GM12878 (cell line): ENCODE measurements around the gene KRTAP5-8. TPM values are rescaled to one million over a fixed set of nuclear protein-coding genes. Genes with fewer than 3 reads are reported as not detected.

Source experiments
- ATAC-seq: fragments of 200-7000 bp; cut with Tn5 transposase; 3 replicates; pipeline ENCODE4 v1.9.1; 2020; ENCODE audit warnings: mild to moderate bottlenecking, moderate library complexity
- BruUV-seq: library from RNA; stranded (reverse); fragments of 400-500 nt; replicated peaks from 2 replicates; lab custom pipeline; 2021; lab: Mats Ljungman, UMichigan
- CTCF ChIA-PET: fragments of 300-600 bp; sonication (Branson Sonifier 250); formaldehyde crosslinking; extraction: SDS; loops from one replicate; lab custom pipeline; 2021; ENCODE audit warnings: inconsistent platforms; lab: Yijun Ruan, JAX
- POLR2A ChIA-PET: fragments of 350-600 bp; formaldehyde crosslinking; extraction: SDS; loops from one replicate; lab custom pipeline; 2021; ENCODE audit warnings: inconsistent platforms; lab: Charles Lee
- RAD21 ChIA-PET: fragments of 300-600 bp; sonication (Branson Sonifier 250); formaldehyde crosslinking; loops from one replicate; lab custom pipeline; 2023; ENCODE audit warnings: antibody characterized with exemption; ENCODE audit not compliant: unreplicated experiment; lab: Charles Lee
- SMC1A ChIA-PET: fragments of 300-600 bp; sonication (Branson Sonifier 250); formaldehyde crosslinking; loops from one replicate; lab custom pipeline; 2023; ENCODE audit not compliant: unreplicated experiment, uncharacterized antibody; lab: Charles Lee
- DNase-seq: peaks from one replicate; pipeline ENCODE4 v3.0.0-alpha.2; 2011; ENCODE audit warnings: low read depth, low spot score
- FAIRE-seq: peaks from 3 replicates; lab custom pipeline; 2011; peaks lifted over from hg19 to GRCh38; lab: Jason Lieb, UNC
- H2AFZ ChIP-seq: 2 replicates; pipeline ENCODE4 v1.6.0; 2011; ENCODE audit warnings: low read depth, low read length, control low read depth; ENCODE audit not compliant: control insufficient read depth
- H3K27ac ChIP-seq: 2 replicates; pipeline ENCODE4 v1.5.1; 2011; ENCODE audit warnings: control low read depth; ENCODE audit not compliant: control insufficient read depth, insufficient read depth
- H3K27me3 ChIP-seq, 2 experiments: replicated peaks in 1 of 2; 2 replicates each; pipeline versions ENCODE4 v1.6.0 to v1.6.1; 2011; ENCODE audit warnings: low read length in 1 of 2; ENCODE audit not compliant: control insufficient read depth in 2 of 2, insufficient read depth in 2 of 2
- H3K36me3 ChIP-seq, 2 experiments: 2 replicates each; pipeline ENCODE4 v1.5.1; 2011; ENCODE audit warnings: low read length in 1 of 2; ENCODE audit not compliant: control insufficient read depth in 2 of 2, insufficient read depth in 2 of 2
- H3K4me1 ChIP-seq: 2 replicates; pipeline ENCODE4 v1.6.1; 2011; ENCODE audit warnings: mild to moderate bottlenecking, low read length, moderate library complexity, mixed read lengths; ENCODE audit not compliant: control insufficient read depth, insufficient read depth
- H3K4me2 ChIP-seq: 2 replicates; pipeline ENCODE4 v1.6.0; 2011; ENCODE audit warnings: control low read depth; ENCODE audit not compliant: control insufficient read depth, insufficient read depth
- H3K4me3 ChIP-seq: fragments of 200-600 bp; sonication (generic); 2 replicates; pipeline ENCODE4 v1.5.1; 2016
- H3K79me2 ChIP-seq: 2 replicates; pipeline ENCODE4 v1.6.0; 2011; ENCODE audit warnings: low read length; ENCODE audit not compliant: control insufficient read depth, insufficient read depth
- H3K9ac ChIP-seq: 2 replicates; pipeline ENCODE4 v1.8.0; 2011; ENCODE audit warnings: low read length, control low read depth, mixed read lengths; ENCODE audit not compliant: control insufficient read depth, insufficient read depth
- H3K9me3 ChIP-seq: replicated peaks from 3 replicates; pipeline ENCODE4 v1.5.1; 2011; ENCODE audit warnings: mild to moderate bottlenecking, low read length; ENCODE audit not compliant: control insufficient read depth, insufficient read depth
- H4K20me1 ChIP-seq: 2 replicates; pipeline ENCODE4 v1.6.0; 2011; ENCODE audit not compliant: control insufficient read depth, insufficient read depth
- EP300 ChIP-seq, 2 experiments: fragments of 150-350 bp in 1 of 2; IDR thresholded peaks; 2 replicates each; pipeline ENCODE4 v1.6.1; 2011 to 2012; ENCODE audit warnings: low read depth in 2 of 2, low read length in 2 of 2, borderline replicate concordance in 1 of 2, improper control_type of control experiment in 1 of 2, inconsistent platforms in 1 of 2; ENCODE audit not compliant: control insufficient read depth in 1 of 2
- FOXM1 ChIP-seq: IDR thresholded peaks from 2 replicates; pipeline ENCODE4 v1.6.1; 2012; ENCODE audit warnings: low read depth, mild to moderate bottlenecking, inconsistent platforms, low read length, moderate library complexity
- IKZF1 ChIP-seq: fragments of 450-650 bp; conservative IDR thresholded peaks from 2 replicates; pipeline ENCODE4 v1.6.1; 2017; ENCODE audit warnings: antibody characterized with exemption, mild to moderate bottlenecking
- MYB ChIP-seq: fragments of 150-350 bp; IDR thresholded peaks from 2 replicates; pipeline ENCODE4 v1.6.1; 2014; ENCODE audit warnings: mild to moderate bottlenecking, low read depth, low read length, borderline replicate concordance
- POU2F2 ChIP-seq: IDR thresholded peaks from 3 replicates; pipeline ENCODE4 v1.6.1; 2011; ENCODE audit warnings: low read depth, mild to moderate bottlenecking, low read length, borderline replicate concordance
- RAD21 ChIP-seq: IDR thresholded peaks from 2 replicates; pipeline ENCODE4 v1.6.1; 2011; ENCODE audit warnings: mild to moderate bottlenecking, low read depth, low read length, moderate library complexity; ENCODE audit not compliant: insufficient read depth
- RUNX3 ChIP-seq: IDR thresholded peaks from 2 replicates; pipeline ENCODE4 v1.6.1; 2012; ENCODE audit warnings: low read length, inconsistent platforms
- SMC3 ChIP-seq: IDR thresholded peaks from 2 replicates; pipeline ENCODE4 v1.6.1; 2011; ENCODE audit warnings: low read length, improper control_type of control experiment, borderline replicate concordance
- SREBF2 ChIP-seq: IDR thresholded peaks from 2 replicates; pipeline ENCODE4 v1.6.1; 2012; ENCODE audit warnings: mild to moderate bottlenecking, low read length
- YY1 ChIP-seq: IDR thresholded peaks from 2 replicates; pipeline ENCODE4 v1.6.1; 2011; ENCODE audit warnings: low read depth, mild to moderate bottlenecking, low read length
- ZBED1 ChIP-seq: IDR thresholded peaks from 2 replicates; pipeline ENCODE4 v1.6.1; 2016; ENCODE audit warnings: borderline replicate concordance
- ZNF217 ChIP-seq: fragments of 450-650 bp; IDR thresholded peaks from 2 replicates; pipeline ENCODE4 v1.6.1; 2017; ENCODE audit warnings: antibody characterized with exemption, mild to moderate bottlenecking
- WGBS: methylation state at CpG from one replicate; pipeline ENCODE4 v1.1.6; 2016; ENCODE audit warnings: low lambda C conversion rate; ENCODE audit not compliant: insufficient replicate concordance, insufficient coverage; ENCODE audit errors: missing lambda C conversion rate; 5-methylcytosine and 5-hydroxymethylcytosine counted together
- in situ Hi-C: fragments of 300-500 bp; cut with MboI; formaldehyde crosslinking; loops from 9 replicates; pipeline ENCODE4 v1.14.3; 2018; ENCODE audit warnings: mixed read lengths
- intact Hi-C: fragments of 100-400 bp; cut with micrococcal nuclease; formaldehyde crosslinking; loops from one replicate; pipeline ENCODE4 v1.14.2; 2022; ENCODE audit not compliant: unreplicated experiment
- polyA plus RNA-seq, 11 experiments: library from polyadenylated mRNA; depleted of rRNA in 4 of 11; unstranded in 6 of 11; stranded (reverse) in 5 of 11; fragments of >200 nt; fragmentation: Nextera tagmentation in 4 of 11; fragmentation: Illumina TruSeq in 1 of 11; extraction: Ambion mirVana in 4 of 11; extraction: Trizol in 1 of 11; gene quantifications; 1 replicate in 1 of 11; 2 replicates in 10 of 11; pipeline versions ENCODE4 v1.2.1 to v1.2.3, GENCODE V29; 2011 to 2016; ENCODE audit warnings: inconsistent platforms in 2 of 11, missing spikeins in 2 of 11, low read depth in 1 of 11
- total RNA-seq, 4 experiments: library from RNA; depleted of rRNA in 3 of 4; stranded (reverse); fragments of >200 nt in 3 of 4; fragmentation: Illumina TruSeq in 1 of 4; extraction: Trizol in 1 of 4; gene quantifications; 2 replicates each; pipeline versions ENCODE4 v1.2.1 to v1.2.3, GENCODE V29; 2013 to 2021
- TF ChIP-seq, protein P1 (sequence below): IDR thresholded peaks from 2 replicates; pipeline ENCODE4 v1.6.1; 2012; ENCODE audit warnings: low read depth, low read length, improper control_type of control experiment
- TF ChIP-seq, protein P2 (sequence below): fragments of 450-650 bp; IDR thresholded peaks from 2 replicates; pipeline ENCODE4 v1.6.1; 2016; ENCODE audit warnings: mild to moderate bottlenecking, moderate library complexity, borderline replicate concordance
- TF ChIP-seq, protein P3 (sequence below), 3 experiments: IDR thresholded peaks in 2 of 3; conservative IDR thresholded peaks in 1 of 3; 2 replicates each; pipeline ENCODE4 v1.5.1; 2011; ENCODE audit warnings: low read depth in 3 of 3, low read length in 3 of 3, mild to moderate bottlenecking in 3 of 3, control low read depth in 2 of 3, moderate library complexity in 2 of 3, inconsistent platforms in 1 of 3, mixed read lengths in 1 of 3; ENCODE audit not compliant: control insufficient read depth in 2 of 3, insufficient read depth in 1 of 3; ENCODE audit errors: extremely low read depth in 1 of 3

The KRTAP5-8 gene
- total and polyA plus RNA-seq, 10 of the 15 experiments (the other 5 are each of a cell fraction or from before 2014, with no cell fraction given), result 0.07 to 0.36 (median 0.13) TPM; not detected in 6

DNA sequence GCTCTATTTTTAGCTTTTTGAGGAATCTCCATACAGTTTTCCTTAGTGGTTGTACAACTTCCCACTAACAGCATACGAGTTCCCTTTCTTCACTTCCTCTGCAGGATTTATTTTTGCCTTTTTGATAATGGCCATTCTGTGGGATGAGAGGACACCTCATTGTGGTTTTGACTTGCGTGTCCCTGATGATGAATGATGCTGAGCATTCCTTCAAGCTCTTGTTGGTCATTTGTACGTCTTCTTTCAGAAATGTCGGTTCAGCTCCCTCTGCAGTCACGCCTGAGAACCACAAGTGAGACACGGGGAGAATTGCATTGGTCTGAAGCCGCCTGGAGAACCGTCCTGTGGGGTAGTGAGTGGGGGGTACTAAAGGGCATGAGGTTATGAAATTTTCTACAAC lies 25.6 kb downstream of the KRTAP5-8 start:
- in situ Hi-C loops, result no loop called here
- WGBS, result 0% methylated on average over 8 of the region's 8 CpGs
- intact Hi-C loops, result loop anchor here (10.0 kb wide), 1 partner anchor 139 kb away; no protein-coding TSS in a partner anchor
- Histone ChIP-seq H3K4me1 (no peaks in the 10 kb centered on the region), H3K4me2 (no peak overlapping the region), H2AFZ (no peak overlapping the region), H3K79me2 (no peaks in the 10 kb centered on the region), H4K20me1 (no peaks in the 10 kb centered on the region), H3K27me3 (no peaks in the 10 kb centered on the region), H3K36me3 (no peaks in the 10 kb centered on the region), H3K4me3 (no peak overlapping the region), H3K9me3 (no peaks in the 10 kb centered on the region), H3K9ac (no peak overlapping the region), H3K27ac (no peak overlapping the region)
- SMC1A ChIA-PET, result interaction anchor here (0.8 to 1.5 kb wide), 6 partner anchors 10 to 115 kb away, joined by 3 to 6 read pairs (median 4); partner anchors contain the start of gene DHCR7
- RAD21 ChIA-PET, result interaction anchor here (0.7 to 1.1 kb wide), 3 partner anchors 14 to 111 kb away, joined by 3 to 7 read pairs (median 4); partner anchors contain the start of gene NADSYN1
- DNase-seq (no peak), FAIRE-seq (peak; percentile 68), ATAC-seq (peak; percentile 75)
- TF ChIP-seq RUNX3 (peak; percentile 72), IKZF1 (0 out of 2 replicates have a peak, but pooled peaks have one; percentile 12), ZBED1 (no peak), ZNF217 (no peak), EP300 (IDR thresholded peaks at IDR 0.05; ENCODE audit: borderline replicate concordance in 1 of 2, control insufficient read depth in 1 of 2, low read depth in 2 of 2, low read length in 2 of 2) (no peak), POU2F2 (no peak), RAD21 (peak; percentile 83), SMC3 (peak; percentile 65; the same call in 1 of the 2 replicates), SREBF2 (no peak), MYB (no peak), YY1 (0 out of 2 replicates have a peak, but pooled peaks have one; percentile 13), FOXM1 (0 out of 2 replicates have a peak, but pooled peaks have one; percentile 38)
- TF ChIP-seq, protein P1, sequence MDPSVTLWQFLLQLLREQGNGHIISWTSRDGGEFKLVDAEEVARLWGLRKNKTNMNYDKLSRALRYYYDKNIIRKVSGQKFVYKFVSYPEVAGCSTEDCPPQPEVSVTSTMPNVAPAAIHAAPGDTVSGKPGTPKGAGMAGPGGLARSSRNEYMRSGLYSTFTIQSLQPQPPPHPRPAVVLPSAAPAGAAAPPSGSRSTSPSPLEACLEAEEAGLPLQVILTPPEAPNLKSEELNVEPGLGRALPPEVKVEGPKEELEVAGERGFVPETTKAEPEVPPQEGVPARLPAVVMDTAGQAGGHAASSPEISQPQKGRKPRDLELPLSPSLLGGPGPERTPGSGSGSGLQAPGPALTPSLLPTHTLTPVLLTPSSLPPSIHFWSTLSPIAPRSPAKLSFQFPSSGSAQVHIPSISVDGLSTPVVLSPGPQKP, result no peak
- TF ChIP-seq, protein P2, sequence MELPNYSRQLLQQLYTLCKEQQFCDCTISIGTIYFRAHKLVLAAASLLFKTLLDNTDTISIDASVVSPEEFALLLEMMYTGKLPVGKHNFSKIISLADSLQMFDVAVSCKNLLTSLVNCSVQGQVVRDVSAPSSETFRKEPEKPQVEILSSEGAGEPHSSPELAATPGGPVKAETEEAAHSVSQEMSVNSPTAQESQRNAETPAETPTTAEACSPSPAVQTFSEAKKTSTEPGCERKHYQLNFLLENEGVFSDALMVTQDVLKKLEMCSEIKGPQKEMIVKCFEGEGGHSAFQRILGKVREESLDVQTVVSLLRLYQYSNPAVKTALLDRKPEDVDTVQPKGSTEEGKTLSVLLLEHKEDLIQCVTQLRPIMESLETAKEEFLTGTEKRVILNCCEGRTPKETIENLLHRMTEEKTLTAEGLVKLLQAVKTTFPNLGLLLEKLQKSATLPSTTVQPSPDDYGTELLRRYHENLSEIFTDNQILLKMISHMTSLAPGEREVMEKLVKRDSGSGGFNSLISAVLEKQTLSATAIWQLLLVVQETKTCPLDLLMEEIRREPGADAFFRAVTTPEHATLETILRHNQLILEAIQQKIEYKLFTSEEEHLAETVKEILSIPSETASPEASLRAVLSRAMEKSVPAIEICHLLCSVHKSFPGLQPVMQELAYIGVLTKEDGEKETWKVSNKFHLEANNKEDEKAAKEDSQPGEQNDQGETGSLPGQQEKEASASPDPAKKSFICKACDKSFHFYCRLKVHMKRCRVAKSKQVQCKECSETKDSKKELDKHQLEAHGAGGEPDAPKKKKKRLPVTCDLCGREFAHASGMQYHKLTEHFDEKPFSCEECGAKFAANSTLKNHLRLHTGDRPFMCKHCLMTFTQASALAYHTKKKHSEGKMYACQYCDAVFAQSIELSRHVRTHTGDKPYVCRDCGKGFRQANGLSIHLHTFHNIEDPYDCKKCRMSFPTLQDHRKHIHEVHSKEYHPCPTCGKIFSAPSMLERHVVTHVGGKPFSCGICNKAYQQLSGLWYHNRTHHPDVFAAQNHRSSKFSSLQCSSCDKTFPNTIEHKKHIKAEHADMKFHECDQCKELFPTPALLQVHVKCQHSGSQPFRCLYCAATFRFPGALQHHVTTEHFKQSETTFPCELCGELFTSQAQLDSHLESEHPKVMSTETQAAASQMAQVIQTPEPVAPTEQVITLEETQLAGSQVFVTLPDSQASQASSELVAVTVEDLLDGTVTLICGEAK, result no peak
- TF ChIP-seq, protein P3, sequence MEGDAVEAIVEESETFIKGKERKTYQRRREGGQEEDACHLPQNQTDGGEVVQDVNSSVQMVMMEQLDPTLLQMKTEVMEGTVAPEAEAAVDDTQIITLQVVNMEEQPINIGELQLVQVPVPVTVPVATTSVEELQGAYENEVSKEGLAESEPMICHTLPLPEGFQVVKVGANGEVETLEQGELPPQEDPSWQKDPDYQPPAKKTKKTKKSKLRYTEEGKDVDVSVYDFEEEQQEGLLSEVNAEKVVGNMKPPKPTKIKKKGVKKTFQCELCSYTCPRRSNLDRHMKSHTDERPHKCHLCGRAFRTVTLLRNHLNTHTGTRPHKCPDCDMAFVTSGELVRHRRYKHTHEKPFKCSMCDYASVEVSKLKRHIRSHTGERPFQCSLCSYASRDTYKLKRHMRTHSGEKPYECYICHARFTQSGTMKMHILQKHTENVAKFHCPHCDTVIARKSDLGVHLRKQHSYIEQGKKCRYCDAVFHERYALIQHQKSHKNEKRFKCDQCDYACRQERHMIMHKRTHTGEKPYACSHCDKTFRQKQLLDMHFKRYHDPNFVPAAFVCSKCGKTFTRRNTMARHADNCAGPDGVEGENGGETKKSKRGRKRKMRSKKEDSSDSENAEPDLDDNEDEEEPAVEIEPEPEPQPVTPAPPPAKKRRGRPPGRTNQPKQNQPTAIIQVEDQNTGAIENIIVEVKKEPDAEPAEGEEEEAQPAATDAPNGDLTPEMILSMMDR (IDR thresholded peaks at IDR 0.05 in 2 of 3, conservative IDR thresholded peaks at IDR 0.05 in 1 of 3; ENCODE audit: control insufficient read depth in 2 of 3, extremely low read depth in 1 of 3, insufficient read depth in 1 of 3, low read depth in 3 of 3, low read length in 3 of 3), result peak; percentile 66 to 71 (median 69)
- POLR2A ChIA-PET, result no interaction called here
- CTCF ChIA-PET, result interaction anchor here (0.6 to 2.0 kb wide), 14 partner anchors 11 to 190 kb away, joined by 3 to 8 read pairs (median 5); no protein-coding TSS in a partner anchor
- BruUV-seq, result no TSS peak
